Activated CD4-positive, alpha-beta T cell treated with anti-CD3 and anti-CD28 coated beads for 1 hour (primary cell): ENCODE results near the gene NIPSNAP3A.
"Not testable (repeated sequence)": the region's sequence is repeated elsewhere in the genome, so short reads cannot be mapped to it uniquely, and the experiment has no call there.

Experiments
- DNase-seq: peaks from one replicate; pipeline ENCODE4 v3.0.0-alpha.2; 2020

The NIPSNAP3A gene

DNA sequence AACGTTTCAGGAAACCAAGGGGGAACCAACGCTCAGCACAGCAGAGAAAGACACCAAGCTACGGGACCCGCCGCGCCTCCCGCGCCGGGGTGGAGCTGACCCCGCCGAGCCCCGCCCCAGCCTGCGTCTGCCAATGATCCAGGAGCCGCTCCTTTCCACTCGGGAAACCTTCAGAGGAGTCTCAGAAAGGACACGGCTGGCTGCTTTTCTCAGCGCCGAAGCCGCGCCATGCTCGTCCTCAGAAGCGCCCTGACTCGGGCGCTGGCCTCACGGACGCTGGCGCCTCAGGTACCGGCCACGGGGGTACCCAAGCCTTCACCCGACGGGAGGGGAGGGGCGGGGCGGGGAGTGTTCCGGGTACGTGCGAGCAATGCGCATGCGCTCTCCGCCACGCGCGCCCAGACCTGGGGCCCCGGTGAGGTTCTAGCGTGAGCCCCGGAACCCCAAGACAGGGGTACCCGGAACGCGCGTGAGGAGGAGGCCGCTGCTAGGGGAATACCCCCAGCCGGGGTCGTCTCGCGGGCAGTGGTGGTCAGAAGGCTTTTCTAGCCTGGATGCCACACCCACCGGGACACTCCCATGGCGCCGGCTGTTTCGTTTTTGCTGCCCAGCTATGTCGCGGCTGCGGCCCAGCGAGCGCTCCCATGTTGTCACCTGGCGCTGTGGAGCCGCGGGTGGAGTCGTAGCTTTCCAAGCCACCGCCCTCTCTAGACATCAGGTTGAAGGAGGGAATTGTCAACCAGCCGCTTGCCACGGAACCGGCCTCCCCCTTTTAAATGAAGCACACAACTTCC, at the start of gene NIPSNAP3A:
NIPSNAP3A (plus strand) TSS at position 119 of the 794 bp plus-strand sequence; CDS start at position 229, 110 bp downstream.
- peak; percentile 82 for DNase-seq

DNA sequence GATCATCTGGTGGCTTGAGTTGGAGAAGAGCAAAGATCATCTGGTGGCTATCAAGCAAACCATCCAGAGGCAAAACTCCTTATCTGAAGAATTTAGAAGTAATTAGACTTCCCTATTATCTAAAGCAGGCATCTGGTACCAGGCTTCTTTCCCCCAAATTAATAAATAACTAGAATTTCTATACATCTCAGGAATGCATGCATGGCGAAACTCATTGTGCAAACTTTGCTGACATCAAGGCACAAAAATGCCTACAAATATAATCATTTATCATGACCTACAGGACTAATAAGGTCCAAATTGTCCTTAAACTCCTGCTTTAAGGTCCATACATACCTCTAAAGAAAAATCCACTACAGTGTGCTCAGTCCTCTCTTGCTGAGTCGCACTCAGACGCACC, 47.2 kb upstream of the NIPSNAP3A start:
- no peak for DNase-seq

DNA sequence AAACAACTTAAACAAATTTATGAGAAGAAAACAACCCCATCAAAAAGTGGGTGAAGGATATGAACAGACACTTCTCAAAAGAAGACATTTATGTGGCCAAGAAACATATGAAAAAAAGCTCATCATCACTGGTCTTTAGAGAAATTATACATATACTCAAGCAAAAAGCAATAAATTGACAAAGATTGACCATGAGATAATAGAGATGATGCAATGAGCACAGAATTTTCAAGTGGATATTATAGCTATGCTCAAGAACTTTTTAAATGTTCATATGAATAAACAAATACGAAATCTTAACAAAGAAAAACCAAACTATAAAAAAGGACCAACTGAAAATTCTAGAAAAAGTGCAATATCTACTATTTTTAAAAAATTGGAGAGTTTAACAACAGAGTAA, 38.7 kb upstream of the NIPSNAP3A start:
- DNase-seq = not testable (repeated sequence)

DNA sequence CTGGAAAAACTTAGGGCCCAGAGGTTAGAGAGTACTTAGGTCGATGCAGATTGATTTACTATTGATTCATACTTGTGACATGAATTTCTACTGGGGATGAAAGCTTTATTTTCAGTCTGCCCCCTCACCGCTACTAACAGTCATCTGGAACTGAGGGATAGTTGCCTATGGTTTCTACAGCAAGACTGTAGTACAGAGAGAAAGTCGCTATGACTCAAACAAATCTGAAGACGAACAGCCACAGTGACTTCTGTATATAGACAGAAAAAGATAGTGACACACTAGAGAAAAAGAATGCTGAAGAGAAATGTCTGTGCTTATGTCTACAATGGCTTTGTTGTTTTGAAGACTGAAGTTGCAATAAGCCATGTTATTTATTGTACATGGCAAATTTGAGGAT, 35.9 kb upstream of the NIPSNAP3A start:
- no peak for DNase-seq

GRCh38 chr9:104725014-104725413, 22.5 kb upstream of the NIPSNAP3A start:
- no peak for DNase-seq

DNA sequence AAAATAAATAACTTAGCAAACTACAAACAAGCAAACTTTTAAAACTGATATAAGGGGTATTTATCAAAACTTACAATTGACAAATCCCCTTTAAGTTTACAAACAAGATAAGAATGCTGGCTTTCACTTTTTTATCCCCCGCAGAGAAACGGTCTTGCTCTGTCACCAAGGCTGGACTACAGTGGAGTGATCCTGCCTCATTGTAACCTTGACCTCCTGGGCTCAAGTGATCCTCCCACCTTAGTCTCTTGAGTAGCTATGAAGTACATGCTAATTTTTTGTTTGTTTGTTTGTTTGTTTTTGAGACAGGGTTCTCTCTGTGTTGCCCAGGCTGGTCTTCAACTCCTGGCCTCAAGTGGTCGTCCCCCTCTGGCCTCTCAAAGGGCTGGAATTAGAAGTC, 9.0 kb upstream of the NIPSNAP3A start:
- no peak for DNase-seq

DNA sequence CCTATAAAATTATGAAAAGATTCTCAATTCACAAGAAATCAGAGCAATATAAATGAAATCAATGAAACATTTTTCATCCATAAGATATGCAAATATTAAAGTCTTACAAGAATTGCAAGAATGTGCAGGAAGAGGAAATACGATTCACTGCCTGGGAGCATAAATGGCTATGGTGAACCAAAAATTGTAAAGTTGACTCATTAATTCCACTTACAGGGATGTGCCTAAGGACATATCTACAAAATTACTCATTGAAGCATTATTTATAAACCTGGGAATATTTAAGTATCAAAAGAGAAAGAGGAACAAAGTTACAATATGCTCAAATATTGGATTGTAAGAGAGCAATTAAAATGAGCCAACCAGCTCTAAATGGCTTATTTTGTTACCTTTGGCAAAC, 6.9 kb upstream of the NIPSNAP3A start:
- DNase-seq = no peak

DNA sequence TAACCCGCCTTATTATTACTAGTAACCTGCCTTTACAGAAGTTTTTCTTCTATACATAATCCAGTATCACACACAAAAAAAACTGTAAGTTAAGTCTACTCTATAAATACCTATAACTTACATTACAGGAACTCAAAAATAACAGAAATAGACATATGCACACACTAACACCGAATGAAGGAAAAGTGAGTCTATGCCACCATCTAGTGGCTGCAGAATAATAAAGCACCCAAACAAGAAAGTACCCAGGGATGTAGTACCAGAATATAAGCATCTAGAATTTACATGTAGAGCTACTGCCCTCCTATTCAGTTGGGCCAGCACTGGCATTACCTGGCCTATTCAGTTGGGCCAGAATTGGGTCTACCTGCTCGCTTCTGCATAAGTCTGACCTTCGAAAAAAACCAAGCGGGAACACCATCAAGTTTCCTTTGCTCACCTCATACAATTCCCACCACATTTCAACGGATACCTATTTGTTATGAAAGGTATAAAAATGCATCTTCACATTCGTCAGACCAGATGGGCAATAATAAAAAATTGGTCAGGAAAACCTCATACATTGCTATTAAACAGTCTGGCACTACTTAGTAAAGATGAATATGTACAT, 4.0 kb upstream of the NIPSNAP3A start:
- no peak for DNase-seq

- no peak for DNase-seq
Observed at GRCh38 chr9:104745852-104746251, 1.6 kb upstream of the NIPSNAP3A start.

DNA sequence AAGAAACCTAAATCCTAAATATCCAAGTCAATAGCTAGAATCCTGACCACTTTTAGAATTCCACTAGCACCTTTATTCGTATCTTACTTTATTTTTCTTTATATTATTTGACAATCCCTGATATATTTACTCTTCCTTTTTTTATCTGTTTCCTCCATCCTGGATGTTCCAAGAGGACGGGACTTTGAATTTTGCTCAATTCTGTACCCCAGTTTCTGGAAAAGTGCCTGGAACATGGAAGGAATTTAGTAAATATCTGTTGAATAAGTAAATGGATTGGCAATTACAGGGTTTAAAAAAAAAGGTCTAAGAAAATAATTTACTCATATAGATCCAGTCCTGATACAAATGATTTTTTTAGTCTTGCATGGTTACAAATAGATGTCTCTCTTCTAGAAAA, 1.2 kb upstream of the NIPSNAP3A start:
- DNase-seq = no peak

DNA sequence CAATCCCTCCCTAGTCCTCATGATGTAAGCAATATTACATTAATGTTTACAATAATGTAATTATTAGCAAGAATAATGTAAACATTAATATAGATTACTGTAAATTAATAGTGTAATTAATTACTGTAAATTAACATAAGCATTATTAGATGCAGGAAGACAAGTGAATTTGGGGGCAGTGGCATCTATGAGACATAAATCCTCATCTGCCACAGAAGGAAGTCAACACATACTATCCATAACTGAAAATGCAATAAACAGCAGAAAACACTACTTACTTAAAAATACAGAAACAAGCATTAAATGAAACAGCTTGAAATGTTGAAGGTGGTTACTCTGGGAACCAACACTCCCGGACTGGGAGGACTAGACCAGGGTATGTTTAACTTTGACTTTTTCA, 685 bp upstream of the NIPSNAP3A start:
- DNase-seq = no peak

DNA sequence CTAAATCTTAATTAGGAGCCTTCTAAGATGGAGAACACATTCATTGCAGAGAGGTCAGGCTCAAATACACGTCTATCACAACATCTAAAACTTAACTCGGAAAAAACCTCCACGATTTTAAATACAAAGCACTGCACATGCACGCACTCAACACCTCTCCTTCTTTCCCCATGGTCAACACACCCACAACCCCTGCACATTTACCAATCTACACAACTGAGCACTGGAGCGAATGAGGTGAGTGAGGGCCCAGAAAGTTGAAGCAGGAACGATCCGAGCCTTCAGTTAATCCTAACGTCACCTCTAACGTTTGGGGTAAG, 278 bp upstream of the NIPSNAP3A start:
- DNase-seq = no peak

- no peak for DNase-seq
Observed at GRCh38 chr9:104748359-104749031, 1.0 kb downstream of the NIPSNAP3A start.

DNA sequence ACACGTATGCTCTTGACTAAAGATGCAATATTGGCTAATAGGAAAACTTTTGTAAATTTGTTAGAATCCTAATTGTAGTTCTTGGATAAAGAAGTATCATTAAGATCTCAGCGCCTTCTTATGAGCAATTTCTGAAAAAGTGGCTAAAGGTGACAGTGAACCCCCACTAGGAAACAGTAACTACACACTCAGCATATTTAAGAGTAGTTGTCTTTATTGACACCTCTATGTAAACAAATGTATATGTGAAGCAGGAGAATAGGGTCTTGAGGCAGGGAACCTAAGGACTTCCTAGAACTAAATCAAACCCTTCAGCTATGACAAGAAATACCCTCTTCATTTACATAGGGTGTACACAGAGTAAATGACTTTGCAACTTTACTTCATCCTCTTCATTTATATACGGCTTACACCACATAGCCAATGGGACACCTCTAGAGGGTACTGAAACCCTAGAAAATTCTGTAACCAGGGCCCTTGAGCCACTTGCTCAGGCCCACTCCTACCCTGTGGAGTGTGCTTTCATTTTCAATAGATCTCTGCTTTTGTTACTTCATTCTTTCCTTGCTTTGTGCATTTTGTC, 2.8 kb downstream of the NIPSNAP3A start:
- DNase-seq = no peak

DNA sequence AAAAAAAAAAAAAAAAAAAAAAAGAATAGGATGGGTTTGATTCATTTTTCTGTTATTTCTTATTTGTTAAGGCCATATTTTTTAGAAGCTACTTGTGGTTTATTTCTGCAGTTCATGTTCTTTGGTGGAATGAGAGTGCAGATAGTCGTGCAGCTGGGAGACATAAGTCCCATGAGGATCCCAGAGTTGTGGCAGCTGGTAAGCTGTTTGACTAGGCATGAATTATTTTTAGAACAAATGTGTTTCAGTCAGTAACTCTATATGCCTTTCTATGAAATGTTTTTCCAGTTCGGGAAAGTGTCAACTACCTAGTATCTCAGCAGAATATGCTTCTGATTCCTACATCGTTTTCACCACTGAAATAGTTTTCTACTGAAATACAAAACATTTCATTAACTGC, 11.5 kb downstream of the NIPSNAP3A start:
- no peak for DNase-seq

GRCh38 chr9:104765138-104765537, 17.7 kb downstream of the NIPSNAP3A start:
- DNase-seq = no peak

DNA sequence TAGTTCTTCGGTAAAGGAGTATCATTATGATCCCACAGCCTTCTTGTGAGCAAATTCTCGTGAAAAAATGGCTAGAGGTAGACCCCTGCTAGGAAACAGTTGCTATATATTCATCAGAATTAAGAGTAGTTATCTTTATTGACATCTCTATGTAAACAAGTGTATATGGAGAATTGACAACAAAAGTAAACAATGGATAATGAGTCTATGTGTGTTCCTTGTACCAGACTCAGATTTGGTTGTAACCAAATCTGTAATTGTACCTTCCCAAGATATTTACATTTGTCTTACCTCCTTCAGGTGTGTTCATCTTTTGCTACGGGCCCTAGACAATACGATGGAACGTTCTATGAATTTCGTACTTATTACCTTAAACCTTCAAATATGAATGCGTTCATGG, 18.5 kb downstream of the NIPSNAP3A start:
- DNase-seq = no peak

DNA sequence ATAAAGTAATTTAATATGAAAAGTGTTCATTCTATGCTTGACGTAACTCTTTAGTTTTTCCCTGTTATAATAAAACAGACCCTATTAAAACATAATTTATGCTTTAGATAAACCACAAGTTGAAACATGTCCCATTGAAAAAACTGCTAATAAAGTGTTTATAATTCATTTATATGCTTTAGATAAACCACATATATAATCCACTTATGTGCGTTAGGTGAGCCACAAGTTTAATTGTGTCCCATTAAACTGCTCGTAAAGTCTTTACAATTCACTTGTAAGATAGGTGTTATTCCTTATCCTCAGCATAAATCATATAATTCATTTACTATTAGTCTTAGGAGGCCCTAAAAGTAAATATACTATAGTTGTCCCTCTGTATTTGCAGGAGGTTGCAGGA, 20.0 kb downstream of the NIPSNAP3A start:
- DNase-seq = no peak

DNA sequence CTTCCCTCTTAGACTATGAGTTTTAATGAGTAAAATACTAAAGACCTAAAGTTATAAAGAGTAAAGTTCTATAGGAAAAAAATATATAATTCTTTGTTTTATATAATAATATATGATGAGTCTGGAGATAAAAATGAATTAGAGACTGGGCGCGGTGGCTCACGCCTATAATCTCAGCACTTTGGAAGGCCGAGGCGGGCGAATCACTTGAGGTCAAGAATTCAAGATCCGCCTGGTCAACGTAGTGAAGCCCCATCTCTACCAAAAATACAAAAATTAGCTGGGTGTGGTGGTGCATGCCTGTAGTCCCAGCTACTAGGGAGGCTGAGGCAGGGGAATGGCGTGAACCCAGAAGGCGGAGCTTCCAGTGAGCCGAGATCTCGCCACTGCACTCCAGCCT, 21.5 kb downstream of the NIPSNAP3A start:
- DNase-seq = not testable (repeated sequence)

DNA sequence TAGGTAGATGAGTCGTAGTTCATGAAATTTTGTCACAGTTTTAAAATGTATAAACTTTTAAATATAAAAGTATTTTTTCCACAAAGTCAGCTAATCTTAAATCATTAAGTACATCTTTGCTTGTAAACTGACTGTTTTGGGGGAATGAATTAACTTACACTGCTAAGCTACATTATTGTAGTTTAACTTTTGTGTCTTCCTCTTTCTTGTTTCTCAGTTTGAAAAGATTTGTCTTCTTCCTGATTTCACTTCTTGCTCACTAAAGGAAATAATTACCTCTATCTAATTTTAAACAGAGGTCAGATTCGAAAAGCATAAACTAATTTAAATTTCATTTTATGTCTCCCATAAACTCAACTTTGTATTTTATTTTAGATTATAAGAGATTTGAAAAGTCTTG, 22.2 kb downstream of the NIPSNAP3A start:
- DNase-seq = no peak

DNA sequence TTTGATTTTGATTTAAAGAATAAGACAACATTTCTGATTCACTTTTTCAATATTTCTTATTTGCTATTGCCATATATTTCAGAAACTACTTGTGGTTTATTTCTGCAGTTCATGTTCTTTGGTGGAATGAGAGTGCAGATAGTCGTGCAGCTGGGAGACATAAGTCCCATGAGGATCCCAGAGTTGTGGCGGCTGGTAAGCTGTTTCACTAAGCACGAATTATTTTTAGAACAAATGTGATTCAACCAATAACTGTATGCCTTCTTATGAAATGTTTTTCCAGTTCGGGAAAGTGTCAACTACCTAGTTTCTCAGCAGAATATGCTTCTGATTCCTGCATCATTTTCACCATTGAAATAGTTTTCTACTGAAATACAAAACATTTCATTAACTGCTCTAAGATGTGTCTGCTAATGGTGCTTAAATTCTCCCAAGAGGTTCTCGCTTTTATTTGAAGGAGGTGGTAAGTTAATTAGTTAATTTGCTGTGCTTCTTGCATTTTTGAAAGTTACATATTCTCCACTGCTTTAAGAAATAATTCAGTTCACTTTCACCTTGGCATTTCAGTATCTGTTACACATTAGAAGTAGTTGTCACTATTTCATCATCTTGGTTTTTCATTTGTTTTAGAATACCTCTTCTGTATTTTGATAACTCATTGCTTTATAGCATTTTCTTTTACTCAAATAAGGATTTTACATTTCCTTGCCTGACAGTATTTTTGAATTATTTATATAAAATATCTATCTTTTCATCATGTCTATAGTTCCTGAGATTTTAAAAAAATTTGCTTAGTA, 25.4 kb downstream of the NIPSNAP3A start:
- DNase-seq = no peak

- no peak for DNase-seq
Observed at GRCh38 chr9:104774132-104774531, 26.6 kb downstream of the NIPSNAP3A start.
